ENCODE results near the gene NAA16. TPM values are rescaled to one million over a fixed set of nuclear protein-coding genes. Genes with fewer than 3 reads are reported as not detected.

The NAA16 gene
- total and polyA plus RNA-seq, 9 donors = 14.5 to 31.1 (median 25.9) TPM

DNA sequence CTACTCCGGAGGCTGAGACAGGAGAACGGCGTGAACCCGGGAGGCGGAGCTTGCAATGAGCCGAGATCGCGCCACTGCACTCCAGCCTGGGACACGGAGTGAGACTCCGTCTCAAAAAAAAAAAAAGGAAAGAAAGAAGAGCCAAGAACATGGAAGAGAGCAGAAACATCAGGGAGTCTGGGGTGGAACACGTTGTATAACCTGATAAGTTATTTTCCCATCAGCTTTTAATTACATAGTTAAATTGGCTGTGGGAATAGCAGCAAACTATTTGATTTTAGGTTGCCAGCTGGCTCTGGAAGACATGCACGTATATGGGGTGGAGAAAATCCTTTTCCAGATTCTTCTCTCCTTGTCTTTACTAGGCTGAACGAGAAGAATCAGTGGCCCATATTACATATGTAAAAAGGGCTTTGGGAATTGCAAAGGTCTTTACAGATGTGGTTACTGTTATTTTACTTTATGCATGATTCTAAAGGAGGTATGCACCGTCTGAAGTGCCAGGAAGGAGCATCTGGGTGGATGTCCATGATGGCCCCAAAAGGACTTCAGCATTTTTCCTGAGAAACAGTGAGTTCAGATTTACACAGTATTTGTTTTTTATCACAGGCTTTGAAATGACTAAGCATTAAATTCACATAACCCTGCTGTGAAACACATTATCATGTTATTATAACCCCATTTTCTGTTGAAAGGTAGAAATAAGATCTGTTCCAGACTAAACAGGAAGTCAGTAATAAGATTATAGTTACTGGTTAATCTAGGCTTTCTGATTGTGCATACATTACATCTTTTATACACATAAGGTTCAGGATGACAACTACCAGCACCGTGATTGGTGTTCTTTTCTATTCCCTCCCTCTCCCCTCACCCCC lies 4.6 kb upstream of the NAA16 start:
- TF ChIP-seq POLR2A (IDR thresholded peaks at IDR 0.05) = no peak
- no peak for TF ChIP-seq EP300 (IDR thresholded peaks at IDR 0.05)
- TF ChIP-seq CTCF (IDR thresholded peaks at IDR 0.05) = no peak
- Histone ChIP-seq H3K4me3 (no peak overlapping the region), H3K27me3 (no peaks in the 10 kb centered on the region), H3K36me3 (no peaks in the 10 kb centered on the region), H3K27ac (no peak overlapping the region), H3K4me1 (ENCODE audit: insufficient read depth) (no peaks in the 10 kb centered on the region), H3K9me3 (no peaks in the 10 kb centered on the region)
- intact Hi-C loops (cut with DNase I) = no loop called here
- 56 to 60% (median 59%) methylated on average over 15 of the region's 15 CpGs for WGBS, 3 donors
- no peak for DNase-seq

GRCh38 chr13:41307884-41308640 lies 3.0 kb upstream of the NAA16 start:
- intact Hi-C loops (cut with DNase I) = no loop called here

GRCh38 chr13:41311406-41312175 lies 524 bp downstream of the NAA16 start:
- H3K36me3 ChIP-seq = no peaks in the 10 kb centered on the region
- no peak for TF ChIP-seq EP300 (IDR thresholded peaks at IDR 0.05)
- TF ChIP-seq CTCF (IDR thresholded peaks at IDR 0.05) = peak in 1 of 3 donors; percentile 6
- peaks cover 6% of the 10 kb centered on the region for H3K4me1 ChIP-seq (ENCODE audit: insufficient read depth)
- WGBS, 3 donors = 0% methylated on average over 45 to 73 of the region's 73 CpGs
- H3K4me3 ChIP-seq = peak overlapping the region; percentile 82
- H3K9me3 ChIP-seq = no peaks in the 10 kb centered on the region
- intact Hi-C loops (cut with DNase I) = no loop called here
- H3K27ac ChIP-seq = peak overlapping the region; percentile 82 to 89
- DNase-seq = peak in 1 of 5 donors; percentile 26
- H3K27me3 ChIP-seq = no peaks in the 10 kb centered on the region

More at GRCh38 chr13:41307884-41308640, 3.0 kb upstream of the NAA16 start:
- WGBS, 3 donors = 73 to 82% (median 80%) methylated on average over 11 of the region's 11 CpGs
- Histone ChIP-seq H3K4me3 (no peak overlapping the region), H3K27ac (no peak overlapping the region), H3K4me1 (ENCODE audit: insufficient read depth) (no peaks in the 10 kb centered on the region), H3K9me3 (no peaks in the 10 kb centered on the region), H3K36me3 (no peaks in the 10 kb centered on the region), H3K27me3 (no peaks in the 10 kb centered on the region)
- TF ChIP-seq POLR2A (IDR thresholded peaks at IDR 0.05) (no peak), CTCF (IDR thresholded peaks at IDR 0.05) (no peak), EP300 (IDR thresholded peaks at IDR 0.05) (no peak)
- DNase-seq = no peak

DNA sequence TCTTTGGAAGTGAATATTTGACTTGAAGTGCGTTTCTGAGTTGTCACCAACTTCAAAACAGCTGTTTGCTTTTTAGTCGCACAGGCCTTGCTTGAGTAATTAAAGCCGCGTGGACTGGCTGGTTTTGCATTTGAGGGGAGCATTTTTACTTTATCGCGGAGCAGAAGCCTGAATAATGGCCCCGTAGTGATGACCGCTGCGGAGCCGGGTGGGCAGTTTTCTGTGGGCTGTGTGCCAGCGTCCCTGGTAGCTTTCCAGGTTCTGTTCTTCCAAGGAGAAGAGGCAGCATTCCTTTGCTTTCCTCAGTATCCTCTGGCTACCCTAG lies 1.1 kb downstream of the NAA16 start:
- Histone ChIP-seq H3K4me3 (peak overlapping the region; percentile 82), H3K4me1 (ENCODE audit: insufficient read depth) (peaks cover 6% of the 10 kb centered on the region), H3K9me3 (no peaks in the 10 kb centered on the region), H3K27ac (peak overlapping the region; percentile 82 to 89), H3K36me3 (no peaks in the 10 kb centered on the region), H3K27me3 (no peaks in the 10 kb centered on the region)
- intact Hi-C loops (cut with DNase I) = no loop called here
- WGBS, 3 donors = 0 to 1% (median 1%) methylated on average over 11 of the region's 11 CpGs
- DNase-seq = peak; percentile 37 to 78 (median 63)
- no peak for TF ChIP-seq POLR2A (IDR thresholded peaks at IDR 0.05)
- TF ChIP-seq EP300 (IDR thresholded peaks at IDR 0.05) = no peak
- no peak for TF ChIP-seq CTCF (IDR thresholded peaks at IDR 0.05)
